Stimulated activated naive CD8-positive, alpha-beta T cell treated with anti-CD3 and anti-CD28 coated beads, Interleukin-15, amount 100 ng/mL, for 72 hours (primary cell): ENCODE measurements around the gene NOL3.
"Not testable (repeated sequence)": the region's sequence is repeated elsewhere in the genome, so short reads cannot be mapped to it uniquely, and the experiment has no call there.

Source experiments
- ATAC-seq: fragments of 150-1000 bp; cut with Tn5 transposase; 2 replicates; pipeline ENCODE4 v1.10.0; 2021; ENCODE audit warnings: mild to moderate bottlenecking, moderate library complexity
- DNase-seq, 2 donors: peaks; one replicate each; pipeline ENCODE4 v3.0.0; 2021 to 2022
- H3K27ac Mint-ChIP-seq, 2 donors: one replicate each; pipeline ENCODE4 v1.8.0; 2022; ENCODE audit warnings: mild to moderate bottlenecking in 2 of 2, mixed read lengths in 2 of 2, moderate library complexity in 2 of 2
- H3K27me3 Mint-ChIP-seq: one replicate; pipeline ENCODE4 v1.8.0; 2022; ENCODE audit warnings: mixed read lengths
- H3K4me1 Mint-ChIP-seq: one replicate; pipeline ENCODE4 v1.8.0; 2022; ENCODE audit warnings: mild to moderate bottlenecking, mixed read lengths
- H3K4me3 Mint-ChIP-seq, 2 donors: one replicate each; pipeline ENCODE4 v1.8.0; 2022; ENCODE audit warnings: mild to moderate bottlenecking in 2 of 2, mixed read lengths in 2 of 2, moderate library complexity in 1 of 2
- H3K9me3 Mint-ChIP-seq, 2 donors: one replicate each; pipeline ENCODE4 v1.8.0; 2022; ENCODE audit warnings: mixed read lengths in 2 of 2

NOL3 gene

GRCh38 chr16:67170168-67170948, at the start of gene NOL3:
NOL3 (plus strand) TSS chr16:67170538.
- H3K4me1 Mint-ChIP-seq, result peaks cover 86% of the 10 kb centered on the region

GRCh38 chr16:67122799-67123198, 47.5 kb upstream of the NOL3 start:
- H3K4me3 Mint-ChIP-seq, H3K4me1 Mint-ChIP-seq, ATAC-seq: not testable (repeated sequence)

More at GRCh38 chr16:67170168-67170948, at the start of gene NOL3:
- Mint-ChIP-seq H3K9me3 (no peaks in the 10 kb centered on the region), H3K4me3 (peak within 1 kb of the TSS; percentile 79 to 80), H3K27me3 (peaks cover 97% of the 10 kb centered on the region), H3K27ac (no peak within 1 kb of the TSS)
- DNase-seq (peak in 1 of 2 donors; percentile 54), ATAC-seq (peak; percentile 34)

GRCh38 chr16:67128417-67128816, 41.9 kb upstream of the NOL3 start:
- H3K27me3 Mint-ChIP-seq, result no peaks in the 10 kb centered on the region
- no peak overlapping the region for H3K27ac Mint-ChIP-seq
- H3K4me3 Mint-ChIP-seq, result no peak overlapping the region
- DNase-seq, result no peak
- H3K9me3 Mint-ChIP-seq, result no peaks in the 10 kb centered on the region
- H3K4me1 Mint-ChIP-seq, result no peaks in the 10 kb centered on the region
- ATAC-seq, result no peak

More at GRCh38 chr16:67122799-67123198, 47.5 kb upstream of the NOL3 start:
- H3K9me3 Mint-ChIP-seq, H3K27me3 Mint-ChIP-seq, DNase-seq, H3K27ac Mint-ChIP-seq: not testable (repeated sequence)

GRCh38 chr16:67128887-67129286, 41.5 kb upstream of the NOL3 start:
- Mint-ChIP-seq H3K4me3 (no peak overlapping the region), H3K27me3 (no peaks in the 10 kb centered on the region), H3K27ac (no peak overlapping the region), H3K9me3 (no peaks in the 10 kb centered on the region), H3K4me1 (no peaks in the 10 kb centered on the region)
- ATAC-seq (no peak), DNase-seq (no peak)

- Mint-ChIP-seq H3K27ac (no peak overlapping the region), H3K4me1 (no peaks in the 10 kb centered on the region), H3K9me3 (no peaks in the 10 kb centered on the region), H3K4me3 (no peak overlapping the region), H3K27me3 (no peaks in the 10 kb centered on the region)
- no peak for DNase-seq
- ATAC-seq, result no peak
Measured at GRCh38 chr16:67129422-67129821, 40.9 kb upstream of the NOL3 start.

- Mint-ChIP-seq H3K4me3 (no peak overlapping the region), H3K9me3 (no peaks in the 10 kb centered on the region), H3K27ac (no peak overlapping the region), H3K27me3 (no peaks in the 10 kb centered on the region), H3K4me1 (no peaks in the 10 kb centered on the region)
- no peak for ATAC-seq
- DNase-seq, result no peak
Measured at GRCh38 chr16:67137605-67138004, 32.7 kb upstream of the NOL3 start.

GRCh38 chr16:67141391-67141790, 28.9 kb upstream of the NOL3 start:
- H3K27ac Mint-ChIP-seq, result no peak overlapping the region
- no peaks in the 10 kb centered on the region for H3K4me1 Mint-ChIP-seq
- no peak overlapping the region for H3K4me3 Mint-ChIP-seq
- no peaks in the 10 kb centered on the region for H3K9me3 Mint-ChIP-seq
- H3K27me3 Mint-ChIP-seq, result no peaks in the 10 kb centered on the region
- DNase-seq, result no peak
- ATAC-seq, result no peak

- no peak overlapping the region for H3K4me3 Mint-ChIP-seq
- no peaks in the 10 kb centered on the region for H3K4me1 Mint-ChIP-seq
- no peaks in the 10 kb centered on the region for H3K9me3 Mint-ChIP-seq
- no peak overlapping the region for H3K27ac Mint-ChIP-seq
- no peaks in the 10 kb centered on the region for H3K27me3 Mint-ChIP-seq
- no peak for DNase-seq
- ATAC-seq, result no peak
Measured at GRCh38 chr16:67142342-67142741, 28.0 kb upstream of the NOL3 start.

- Mint-ChIP-seq H3K27ac (no peak overlapping the region), H3K4me3 (no peak overlapping the region), H3K4me1 (peaks cover 6% of the 10 kb centered on the region), H3K9me3 (no peaks in the 10 kb centered on the region), H3K27me3 (peaks cover 13% of the 10 kb centered on the region)
- DNase-seq (no peak), ATAC-seq (no peak)
Measured at GRCh38 chr16:67144943-67145342, 25.4 kb upstream of the NOL3 start.

GRCh38 chr16:67145746-67146145, 24.6 kb upstream of the NOL3 start:
- H3K4me3 Mint-ChIP-seq, result no peak overlapping the region
- H3K9me3 Mint-ChIP-seq, result no peaks in the 10 kb centered on the region
- peaks cover 6% of the 10 kb centered on the region for H3K4me1 Mint-ChIP-seq
- peaks cover 13% of the 10 kb centered on the region for H3K27me3 Mint-ChIP-seq
- no peak overlapping the region for H3K27ac Mint-ChIP-seq
- DNase-seq (no peak), ATAC-seq (no peak)

GRCh38 chr16:67146523-67147357, 23.6 kb upstream of the NOL3 start:
- H3K27ac Mint-ChIP-seq, result peak overlapping the region in 1 of 2 donors; percentile 55
- peaks cover 16% of the 10 kb centered on the region for H3K4me1 Mint-ChIP-seq
- no peaks in the 10 kb centered on the region for H3K9me3 Mint-ChIP-seq
- H3K27me3 Mint-ChIP-seq, result peaks cover 23% of the 10 kb centered on the region
- no peak overlapping the region for H3K4me3 Mint-ChIP-seq
- DNase-seq (no peak), ATAC-seq (no peak)

GRCh38 chr16:67147437-67148140, 22.7 kb upstream of the NOL3 start:
- Mint-ChIP-seq H3K27me3 (peaks cover 28% of the 10 kb centered on the region), H3K4me3 (no peak overlapping the region), H3K9me3 (no peaks in the 10 kb centered on the region), H3K4me1 (peaks cover 18% of the 10 kb centered on the region), H3K27ac (no peak overlapping the region)
- ATAC-seq (no peak), DNase-seq (no peak)

- H3K27me3 Mint-ChIP-seq, result peaks cover 34% of the 10 kb centered on the region
- DNase-seq (no peak), ATAC-seq (no peak)
- H3K9me3 Mint-ChIP-seq, result no peaks in the 10 kb centered on the region
- no peak overlapping the region for H3K4me3 Mint-ChIP-seq
- H3K27ac Mint-ChIP-seq, result peak overlapping the region in 1 of 2 donors; percentile 6
- peaks cover 24% of the 10 kb centered on the region for H3K4me1 Mint-ChIP-seq
Measured at GRCh38 chr16:67148221-67148620, 22.1 kb upstream of the NOL3 start.

GRCh38 chr16:67148656-67149275, 21.6 kb upstream of the NOL3 start:
- Mint-ChIP-seq H3K9me3 (no peaks in the 10 kb centered on the region), H3K27ac (peak overlapping the region in 1 of 2 donors; percentile 6), H3K4me1 (peaks cover 29% of the 10 kb centered on the region), H3K27me3 (peaks cover 40% of the 10 kb centered on the region), H3K4me3 (peak overlapping the region in 1 of 2 donors; percentile 48)
- DNase-seq (no peak), ATAC-seq (no peak)
